ENCODE results near the gene SDHA. TPM values are rescaled to one million over a fixed set of nuclear protein-coding genes. Genes with fewer than 3 reads are reported as not detected.
"Not testable (repeated sequence)": the region's sequence is repeated elsewhere in the genome, so short reads cannot be mapped to it uniquely, and the experiment has no call there.

SDHA gene
- total RNA-seq, 4 donors from 2014 or later: 67.7 to 95.3 (median 78.3) TPM

- Histone ChIP-seq H3K4me3 (no peak overlapping the region), H3K27me3 (no peaks in the 10 kb centered on the region), H3K4me1 (no peaks in the 10 kb centered on the region), H3K36me3 (peaks cover 0 to 97% (median 20%) of the 10 kb centered on the region in 3 donors), H3K27ac (no peak overlapping the region), H3K9me3 (no peaks in the 10 kb centered on the region)
- 89 to 92% methylated on average over 8 of the region's 8 CpGs for WGBS, 2 donors
- no peak for DNase-seq (ENCODE audit: low spot score in 2 of 2)
- TF ChIP-seq CTCF (IDR thresholded peaks at IDR 0.05): no peak
- no peak for TF ChIP-seq POLR2A (IDR thresholded peaks at IDR 0.05)
- no peak for TF ChIP-seq EP300 (IDR thresholded peaks at IDR 0.05)
Measured at GRCh38 chr5:234450-234849, 16.3 kb downstream of the SDHA start.

GRCh38 chr5:235527-235926 is 17.4 kb downstream of the SDHA start:
- H3K27ac ChIP-seq; DNase-seq (ENCODE audit: low spot score in 2 of 2); H3K9me3 ChIP-seq; H3K27me3 ChIP-seq; H3K4me3 ChIP-seq; H3K4me1 ChIP-seq: not testable (repeated sequence)
- WGBS, 2 donors: 96 to 97% methylated on average over 9 of the region's 9 CpGs
- H3K36me3 ChIP-seq: peaks cover 0 to 97% (median 14%) of the 10 kb centered on the region in 3 donors

- H3K36me3 ChIP-seq: peaks cover 0 to 98% (median 13%) of the 10 kb centered on the region in 3 donors
Measured at GRCh38 chr5:237931-238330, 19.8 kb downstream of the SDHA start.

GRCh38 chr5:240550-240949 is 22.4 kb downstream of the SDHA start:
- WGBS, 2 donors: 97 to 98% methylated on average over 7 of the region's 7 CpGs
- not testable (repeated sequence) for H3K9me3 ChIP-seq; H3K27ac ChIP-seq; H3K4me1 ChIP-seq; H3K27me3 ChIP-seq; H3K4me3 ChIP-seq; DNase-seq (ENCODE audit: low spot score in 2 of 2)
- peaks cover 0 to 97% (median 8%) of the 10 kb centered on the region in 3 donors for H3K36me3 ChIP-seq

More at GRCh38 chr5:237931-238330, 19.8 kb downstream of the SDHA start:
- 89 to 90% methylated on average over 8 of the region's 8 CpGs for WGBS, 2 donors
- not testable (repeated sequence) for H3K27me3 ChIP-seq; H3K4me3 ChIP-seq; DNase-seq (ENCODE audit: low spot score in 2 of 2); H3K9me3 ChIP-seq; H3K4me1 ChIP-seq; H3K27ac ChIP-seq

- peaks cover 0 to 97% (median 4%) of the 10 kb centered on the region in 3 donors for H3K36me3 ChIP-seq
- H3K4me1 ChIP-seq; H3K9me3 ChIP-seq; H3K27ac ChIP-seq; H3K4me3 ChIP-seq; H3K27me3 ChIP-seq; DNase-seq (ENCODE audit: low spot score in 2 of 2): not testable (repeated sequence)
- 95 to 96% methylated on average over 11 to 13 of the region's 13 CpGs for WGBS, 2 donors
Measured at GRCh38 chr5:241045-241669, 23.0 kb downstream of the SDHA start.

- 78 to 85% methylated on average over 12 of the region's 12 CpGs for WGBS, 2 donors
Measured at GRCh38 chr5:243683-244367, 25.7 kb downstream of the SDHA start.

GRCh38 chr5:245717-246116 is 27.6 kb downstream of the SDHA start:
- not testable (repeated sequence) for H3K27ac ChIP-seq; H3K27me3 ChIP-seq; DNase-seq (ENCODE audit: low spot score in 2 of 2); H3K4me1 ChIP-seq; H3K9me3 ChIP-seq; H3K4me3 ChIP-seq
- WGBS, 2 donors: 94 to 95% methylated on average over 5 of the region's 5 CpGs
- peaks cover 7 to 92% (median 8%) of the 10 kb centered on the region in 3 donors for H3K36me3 ChIP-seq

More at GRCh38 chr5:243683-244367, 25.7 kb downstream of the SDHA start:
- not testable (repeated sequence) for H3K4me3 ChIP-seq; H3K27ac ChIP-seq; H3K4me1 ChIP-seq; H3K9me3 ChIP-seq; DNase-seq (ENCODE audit: low spot score in 2 of 2); H3K27me3 ChIP-seq
- H3K36me3 ChIP-seq: peaks cover 6 to 92% (median 8%) of the 10 kb centered on the region in 3 donors

- H3K4me3 ChIP-seq; DNase-seq (ENCODE audit: low spot score in 2 of 2); H3K9me3 ChIP-seq; H3K4me1 ChIP-seq; H3K27ac ChIP-seq; H3K27me3 ChIP-seq: not testable (repeated sequence)
- WGBS, 2 donors: 81 to 84% methylated on average over 9 of the region's 9 CpGs
- peaks cover 7 to 87% (median 8%) of the 10 kb centered on the region in 3 donors for H3K36me3 ChIP-seq
Measured at GRCh38 chr5:250396-250795, 32.3 kb downstream of the SDHA start.

- 96 to 98% methylated on average over 6 to 9 of the region's 12 CpGs for WGBS, 2 donors
- H3K9me3 ChIP-seq; DNase-seq (ENCODE audit: low spot score in 2 of 2); H3K4me1 ChIP-seq; H3K4me3 ChIP-seq; H3K27ac ChIP-seq; H3K27me3 ChIP-seq: not testable (repeated sequence)
- H3K36me3 ChIP-seq: peaks cover 7 to 88% (median 8%) of the 10 kb centered on the region in 3 donors
Measured at GRCh38 chr5:251016-251415, 32.9 kb downstream of the SDHA start.

GRCh38 chr5:251538-251937 is 33.4 kb downstream of the SDHA start:
- H3K4me3 ChIP-seq; H3K27me3 ChIP-seq; DNase-seq (ENCODE audit: low spot score in 2 of 2); H3K9me3 ChIP-seq; H3K4me1 ChIP-seq; H3K27ac ChIP-seq: not testable (repeated sequence)
- 77 to 82% methylated on average over 8 of the region's 8 CpGs for WGBS, 2 donors
- H3K36me3 ChIP-seq: peaks cover 7 to 89% (median 8%) of the 10 kb centered on the region in 3 donors

GRCh38 chr5:251975-252374 is 33.9 kb downstream of the SDHA start:
- WGBS, 2 donors: 71 to 77% methylated on average over 11 of the region's 11 CpGs
- Histone ChIP-seq H3K27ac (peak overlapping the region in 1 of 4 donors; percentile 68), H3K36me3 (peaks cover 7 to 93% (median 10%) of the 10 kb centered on the region in 3 donors)

More at GRCh38 chr5:251975-252374, 33.9 kb downstream of the SDHA start:
- not testable (repeated sequence) for H3K27me3 ChIP-seq; H3K4me3 ChIP-seq; H3K4me1 ChIP-seq; H3K9me3 ChIP-seq; DNase-seq (ENCODE audit: low spot score in 2 of 2)
